IPS-NIHi7 (cell line): ENCODE measurements around the gene DNM1.

Experiments
- DNase-seq: peaks from one replicate; pipeline ENCODE4 v3.0.0; 2012; ENCODE audit warnings: mixed read lengths; ENCODE audit errors: extremely low spot score

DNM1 gene

DNA sequence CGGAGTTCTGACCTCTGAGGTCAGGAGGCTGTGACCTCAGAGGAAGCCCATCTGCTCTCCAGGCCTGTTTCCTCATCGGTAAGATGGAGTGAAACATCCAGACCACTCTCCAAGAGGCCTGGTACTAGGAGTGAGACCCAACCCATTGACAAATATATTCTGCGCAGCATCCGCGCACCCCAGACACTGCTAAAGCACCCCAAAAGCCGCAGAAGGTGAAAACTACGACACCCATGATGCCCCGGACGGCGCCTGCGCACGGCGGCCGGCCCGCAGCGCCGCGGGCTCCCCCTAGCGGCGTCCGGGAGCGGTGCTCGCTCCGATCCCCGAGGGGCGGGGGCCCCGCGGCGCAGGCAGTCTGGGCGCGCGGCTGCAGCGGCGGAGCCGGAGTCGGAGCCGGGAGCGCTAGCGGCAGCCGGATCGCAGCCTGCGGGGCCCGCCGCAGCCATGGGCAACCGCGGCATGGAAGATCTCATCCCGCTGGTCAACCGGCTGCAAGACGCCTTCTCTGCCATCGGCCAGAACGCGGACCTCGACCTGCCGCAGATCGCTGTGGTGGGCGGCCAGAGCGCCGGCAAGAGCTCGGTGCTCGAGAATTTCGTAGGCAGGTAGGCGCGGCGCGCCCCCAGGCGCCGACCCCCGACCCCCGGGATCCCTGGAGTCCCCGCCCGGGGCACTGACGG, at the start of gene DNM1:
Gene DNM1, plus strand, starts transcription at position 356 of the 683 bp plus-strand sequence. Its CDS starts 92 bp downstream, at position 448.
- peak; percentile 96 for DNase-seq

DNA sequence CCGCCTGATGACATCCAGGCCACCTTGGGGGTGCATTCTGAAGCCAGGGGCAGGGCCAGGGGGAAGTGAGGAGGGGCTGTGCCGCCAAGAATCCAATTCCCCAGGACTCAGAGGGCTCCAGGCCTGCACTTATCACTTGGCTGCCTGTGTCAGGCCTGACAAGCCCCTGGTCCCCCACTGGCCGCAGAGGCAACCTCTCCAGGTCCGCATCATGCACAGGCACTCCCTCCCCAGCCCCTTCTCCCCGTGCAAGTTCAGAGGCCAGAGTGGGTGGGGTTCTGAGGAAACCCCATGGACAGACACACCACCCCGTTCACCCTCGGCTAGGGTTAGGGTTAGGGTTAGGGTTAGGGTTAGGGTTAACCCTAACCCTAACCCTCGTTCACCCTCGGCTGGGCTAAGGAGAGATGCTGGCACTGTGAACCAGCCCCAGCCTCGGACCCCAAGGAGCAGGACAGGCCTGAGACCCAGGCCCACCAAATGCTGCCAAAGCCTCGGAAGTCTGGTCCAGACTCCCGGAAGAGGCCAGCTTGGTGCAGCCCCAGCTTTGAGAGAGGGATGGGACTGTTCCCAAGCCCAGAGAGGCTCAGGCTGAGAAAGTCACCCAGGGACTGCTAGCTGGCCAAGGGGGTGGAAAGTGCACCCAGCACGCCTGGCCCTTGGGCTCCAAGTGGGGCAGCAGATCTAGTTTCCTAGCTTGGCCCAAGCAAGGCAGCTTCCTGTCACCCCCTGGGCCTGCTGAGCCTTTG, 49.1 kb upstream of the DNM1 start:
- no peak for DNase-seq

DNA sequence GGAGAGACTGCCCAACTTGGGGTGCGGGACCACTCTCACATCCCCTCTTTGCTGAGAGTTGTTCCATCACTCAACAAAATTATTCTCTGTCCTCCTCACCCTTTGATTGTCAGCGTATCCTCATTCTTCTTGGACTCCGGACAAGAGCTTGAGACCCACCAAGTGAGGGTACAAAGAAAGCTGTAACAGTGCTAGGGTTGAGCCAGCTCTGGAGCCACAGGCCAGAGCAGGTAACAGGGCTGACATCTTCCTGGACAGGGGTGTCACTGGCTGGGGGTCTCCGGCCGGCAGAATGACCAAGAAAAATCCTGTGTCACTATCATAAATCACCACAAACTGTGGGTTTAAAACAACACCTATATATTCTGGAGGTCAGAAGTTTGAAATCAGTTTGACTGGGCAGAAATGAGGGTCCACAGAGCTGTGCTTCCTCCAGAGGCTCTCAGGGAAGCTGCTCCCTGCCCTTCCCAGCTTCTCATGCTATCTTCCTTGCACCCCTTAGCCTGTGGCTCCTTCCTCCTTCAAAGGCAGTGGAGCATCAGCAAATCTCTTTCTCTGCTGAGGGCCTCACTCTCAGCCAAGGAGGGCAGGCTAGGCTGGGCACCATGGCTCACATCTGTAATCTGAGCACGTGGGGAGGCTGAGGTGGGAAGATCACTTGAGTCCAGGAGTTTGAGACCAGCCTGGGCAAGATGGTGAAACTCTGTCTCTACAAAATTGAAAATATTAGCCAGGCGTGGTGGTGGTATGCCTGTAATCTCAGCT, 47.3 kb upstream of the DNM1 start:
- no peak for DNase-seq

- DNase-seq, result no peak
These were observed 43.7 kb upstream of the DNM1 start for GRCh38 chr9:128159522-128159783.

DNA sequence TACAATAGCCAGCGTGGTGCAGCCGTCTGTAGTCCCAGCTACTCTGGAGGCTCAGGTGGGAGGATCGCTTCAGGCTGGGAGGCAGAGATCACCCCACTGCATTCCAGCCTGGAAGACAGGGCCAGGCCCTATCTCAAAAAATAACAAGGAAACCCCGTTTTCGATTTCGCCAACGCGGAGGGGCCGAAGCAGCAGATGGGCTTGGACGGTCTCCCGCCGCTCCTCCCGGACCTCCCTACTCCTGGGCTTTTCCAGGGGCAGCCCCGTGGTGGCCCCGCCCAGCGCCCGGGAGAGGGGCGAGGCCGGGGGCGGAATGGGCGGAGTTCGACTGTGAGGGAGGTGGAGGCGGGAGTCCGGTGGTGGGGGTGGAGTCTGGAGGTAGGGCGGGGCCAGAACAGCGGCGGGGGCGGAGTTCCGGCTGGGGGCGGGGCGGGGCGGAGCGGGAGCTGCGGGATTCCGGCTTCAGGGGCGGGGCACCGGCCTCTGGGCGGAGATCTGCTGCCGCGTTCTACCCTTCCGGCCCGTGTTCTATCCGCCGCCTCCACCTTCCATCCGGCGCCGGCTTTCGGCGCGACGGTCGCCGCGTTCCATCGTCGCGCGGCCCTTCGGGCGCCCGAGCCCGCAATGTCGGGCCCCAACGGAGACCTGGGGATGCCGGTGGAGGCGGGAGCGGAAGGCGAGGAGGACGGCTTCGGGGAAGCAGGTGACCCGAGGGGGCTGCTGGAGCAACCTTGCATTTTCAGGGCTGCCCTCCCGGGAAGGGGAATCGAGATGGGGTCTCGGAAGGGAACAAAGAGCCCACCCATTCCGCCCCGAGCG, 43.2 kb upstream of the DNM1 start, which contains the start of gene BBLN:
Gene BBLN, plus strand, starts transcription at position 482 of the 819 bp plus-strand sequence. Its CDS starts 143 bp downstream, at position 625.
- DNase-seq, result peak; percentile 100

- peak; percentile 67 for DNase-seq
These were observed 42.6 kb upstream of the DNM1 start for GRCh38 chr9:128160603-128160987.

DNA sequence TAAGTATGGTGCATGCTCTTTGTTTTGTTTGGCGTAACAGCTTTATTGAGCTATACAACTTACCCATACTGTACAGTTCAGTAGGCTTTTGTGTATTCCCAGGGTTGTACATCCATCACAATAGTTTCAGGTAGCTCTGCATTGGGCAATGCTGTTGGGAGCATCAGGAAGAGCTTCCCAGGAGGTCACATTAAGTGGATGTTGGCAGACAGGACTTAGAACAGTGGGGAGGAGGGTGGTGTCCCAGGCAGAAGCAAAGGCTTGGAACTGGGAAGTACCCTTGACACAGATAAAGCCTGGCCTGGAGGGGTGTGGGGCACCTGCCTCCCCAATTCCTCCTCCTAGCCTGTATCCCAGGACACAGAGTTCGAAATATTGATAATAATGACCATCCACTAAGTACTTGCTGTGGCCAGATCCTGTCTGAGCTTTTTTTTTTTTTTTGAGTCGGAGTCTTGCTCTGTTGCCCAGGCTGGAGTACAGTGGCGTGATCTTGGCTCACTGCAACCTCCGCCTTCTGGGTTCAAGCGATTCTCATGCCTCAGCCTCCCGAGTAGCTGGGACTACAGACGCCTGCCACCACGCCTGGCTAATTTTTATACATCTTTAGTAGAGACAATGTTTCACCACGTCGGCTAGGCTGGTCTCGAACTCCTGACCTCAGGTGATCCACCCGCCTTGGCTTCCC, 41.8 kb upstream of the DNM1 start:
- DNase-seq, result no peak

- DNase-seq, result no peak
These were observed 40.8 kb upstream of the DNM1 start for GRCh38 chr9:128162215-128163026.

- DNase-seq, result no peak
These were observed 40.1 kb upstream of the DNM1 start for GRCh38 chr9:128163027-128163515.

DNA sequence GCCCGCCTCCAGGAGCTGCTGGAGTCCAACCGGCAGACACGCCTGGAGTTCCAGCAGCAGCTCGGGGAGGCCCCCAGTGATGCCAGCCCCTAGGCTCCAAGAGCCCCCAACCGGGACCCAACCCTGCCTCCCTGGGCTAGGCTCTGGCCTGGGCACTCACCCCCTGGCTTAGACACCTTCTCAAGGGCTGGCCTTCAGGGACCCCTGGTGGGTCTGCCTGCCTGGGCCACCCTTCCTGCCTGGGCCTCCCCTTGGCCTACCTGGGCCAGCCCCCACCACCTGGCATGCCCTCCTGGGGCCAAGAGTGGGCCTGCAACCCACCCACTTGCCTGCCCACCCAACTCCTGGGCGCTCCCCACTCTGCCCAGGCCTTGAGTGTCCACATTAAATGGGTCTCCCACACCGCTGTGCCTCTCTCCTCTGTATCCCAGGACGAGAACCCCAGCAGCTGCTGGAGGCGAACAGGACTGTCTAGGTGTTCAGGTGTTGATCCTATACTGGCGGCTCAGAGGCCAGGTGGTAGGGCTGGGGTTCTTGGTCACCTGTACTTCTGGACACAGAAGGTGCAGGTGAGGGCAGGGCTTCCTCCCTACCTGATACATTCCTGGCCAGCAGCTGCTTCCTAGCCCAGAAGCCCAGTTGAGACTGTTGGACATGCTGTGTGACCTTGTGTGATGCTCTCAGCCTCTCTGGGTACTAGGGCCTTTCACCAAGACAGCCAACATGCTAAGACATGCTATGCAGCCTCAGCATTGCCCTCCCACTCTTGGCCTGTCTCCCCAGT, 39.5 kb upstream of the DNM1 start:
- no peak for DNase-seq

DNA sequence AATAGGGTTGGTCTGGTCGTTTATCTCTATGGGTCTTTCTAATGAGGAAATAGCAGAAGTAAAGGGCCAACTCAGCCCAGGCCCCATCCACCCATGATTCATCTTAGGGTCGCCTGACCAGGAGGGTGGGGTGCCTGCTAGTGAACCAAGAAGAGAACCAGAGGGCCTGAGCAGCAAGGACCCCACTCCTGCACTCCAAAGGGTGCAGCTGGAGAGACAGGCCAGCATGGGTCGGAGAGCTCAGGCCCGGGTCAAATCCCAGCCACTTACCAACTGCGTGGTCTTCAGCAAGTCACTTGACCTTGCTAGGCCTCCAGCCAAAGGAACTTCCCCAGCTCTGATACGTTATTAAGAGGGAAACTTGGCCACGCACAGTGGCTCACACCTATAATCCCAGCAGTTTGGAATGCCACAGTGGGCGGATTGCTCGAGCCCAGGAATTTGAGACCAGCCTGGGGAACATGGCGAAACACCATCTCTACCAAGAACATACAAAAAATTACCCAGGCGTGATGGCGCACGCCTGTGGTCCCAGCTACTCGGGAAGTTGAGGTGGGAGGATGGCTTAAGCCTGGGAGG, 38.8 kb upstream of the DNM1 start:
- DNase-seq, result no peak

DNA sequence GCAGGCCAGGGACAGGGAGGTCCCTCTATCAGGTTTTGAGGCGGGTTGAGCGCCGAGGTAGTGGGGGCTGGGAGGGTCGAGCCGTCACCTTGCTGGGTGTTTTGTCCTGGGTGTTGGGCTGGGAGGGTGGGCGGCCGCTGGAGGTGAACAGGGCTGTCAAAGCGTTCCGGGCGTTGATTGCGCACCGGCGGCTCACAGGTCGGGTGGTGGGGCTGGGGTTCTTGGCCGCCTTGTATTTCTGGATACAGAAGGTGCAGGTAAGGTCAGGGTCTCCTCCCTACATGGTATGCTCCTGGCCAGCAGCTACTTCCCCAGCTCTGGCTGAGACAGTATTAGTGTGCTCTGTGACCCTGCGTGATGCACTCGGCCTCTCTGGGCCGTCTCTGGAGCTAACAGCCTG, 37.0 kb upstream of the DNM1 start:
- no peak for DNase-seq

DNA sequence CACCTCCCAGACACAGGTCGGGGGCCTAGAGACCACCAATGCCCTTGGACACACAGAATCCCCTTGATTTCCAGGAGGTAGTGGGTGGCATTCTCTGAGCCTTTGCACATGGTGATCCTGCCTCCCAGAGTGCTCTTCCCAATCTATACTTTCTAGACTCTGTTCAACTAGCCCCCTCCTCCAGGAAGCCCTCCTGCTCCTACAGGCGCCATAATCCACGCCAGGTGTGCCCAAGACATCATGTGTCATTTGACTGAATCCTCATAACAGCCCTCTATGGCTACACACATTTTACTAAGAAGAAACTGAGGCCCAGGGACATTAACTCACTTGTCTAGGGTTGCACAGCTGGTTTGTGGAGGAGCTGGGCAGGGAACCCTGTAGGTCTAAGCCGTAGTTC, 36.0 kb upstream of the DNM1 start:
- DNase-seq, result no peak

GRCh38 chr9:128168731-128169308, 34.4 kb upstream of the DNM1 start:
- no peak for DNase-seq

GRCh38 chr9:128169492-128169891, 33.7 kb upstream of the DNM1 start:
- no peak for DNase-seq

GRCh38 chr9:128169925-128170324, 33.3 kb upstream of the DNM1 start:
- DNase-seq, result no peak

DNA sequence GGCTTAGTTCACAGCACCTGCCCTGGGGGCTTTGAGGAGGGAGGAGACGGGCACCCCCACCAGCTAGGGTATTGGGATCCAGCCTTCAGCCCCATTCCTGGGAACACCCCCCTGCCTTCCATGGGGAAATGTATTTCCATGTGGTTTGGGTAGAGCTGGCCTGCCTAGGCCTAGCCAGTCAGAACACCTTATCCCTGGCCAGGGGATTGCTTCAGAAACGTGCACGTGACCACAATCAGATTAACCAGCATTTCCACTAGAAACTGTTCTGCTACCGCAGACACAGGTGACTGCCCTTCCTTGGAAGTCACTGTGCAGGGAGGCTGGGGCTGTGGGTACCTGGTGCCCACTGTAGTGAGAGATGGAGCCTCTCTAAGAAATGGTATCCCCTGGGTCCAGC, 29.1 kb upstream of the DNM1 start:
- DNase-seq, result no peak

- DNase-seq, result no peak
These were observed 28.0 kb upstream of the DNM1 start for GRCh38 chr9:128175102-128175563.

GRCh38 chr9:128175726-128176125, 27.5 kb upstream of the DNM1 start:
- DNase-seq, result no peak
